ENCODE results near the gene C10orf67.

- TF ChIP-seq, protein P1, sequence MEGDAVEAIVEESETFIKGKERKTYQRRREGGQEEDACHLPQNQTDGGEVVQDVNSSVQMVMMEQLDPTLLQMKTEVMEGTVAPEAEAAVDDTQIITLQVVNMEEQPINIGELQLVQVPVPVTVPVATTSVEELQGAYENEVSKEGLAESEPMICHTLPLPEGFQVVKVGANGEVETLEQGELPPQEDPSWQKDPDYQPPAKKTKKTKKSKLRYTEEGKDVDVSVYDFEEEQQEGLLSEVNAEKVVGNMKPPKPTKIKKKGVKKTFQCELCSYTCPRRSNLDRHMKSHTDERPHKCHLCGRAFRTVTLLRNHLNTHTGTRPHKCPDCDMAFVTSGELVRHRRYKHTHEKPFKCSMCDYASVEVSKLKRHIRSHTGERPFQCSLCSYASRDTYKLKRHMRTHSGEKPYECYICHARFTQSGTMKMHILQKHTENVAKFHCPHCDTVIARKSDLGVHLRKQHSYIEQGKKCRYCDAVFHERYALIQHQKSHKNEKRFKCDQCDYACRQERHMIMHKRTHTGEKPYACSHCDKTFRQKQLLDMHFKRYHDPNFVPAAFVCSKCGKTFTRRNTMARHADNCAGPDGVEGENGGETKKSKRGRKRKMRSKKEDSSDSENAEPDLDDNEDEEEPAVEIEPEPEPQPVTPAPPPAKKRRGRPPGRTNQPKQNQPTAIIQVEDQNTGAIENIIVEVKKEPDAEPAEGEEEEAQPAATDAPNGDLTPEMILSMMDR (IDR thresholded peaks at IDR 0.05) = no peak
- no peak for TF ChIP-seq POLR2AphosphoS5 (IDR thresholded peaks at IDR 0.05; ENCODE audit: low read depth, low read length)
Observed at GRCh38 chr10:23280419-23281043, 64.1 kb downstream of the C10orf67 start.

Data from Panc1 (cell line).